ENCODE data around the gene KAT2A.

DNA sequence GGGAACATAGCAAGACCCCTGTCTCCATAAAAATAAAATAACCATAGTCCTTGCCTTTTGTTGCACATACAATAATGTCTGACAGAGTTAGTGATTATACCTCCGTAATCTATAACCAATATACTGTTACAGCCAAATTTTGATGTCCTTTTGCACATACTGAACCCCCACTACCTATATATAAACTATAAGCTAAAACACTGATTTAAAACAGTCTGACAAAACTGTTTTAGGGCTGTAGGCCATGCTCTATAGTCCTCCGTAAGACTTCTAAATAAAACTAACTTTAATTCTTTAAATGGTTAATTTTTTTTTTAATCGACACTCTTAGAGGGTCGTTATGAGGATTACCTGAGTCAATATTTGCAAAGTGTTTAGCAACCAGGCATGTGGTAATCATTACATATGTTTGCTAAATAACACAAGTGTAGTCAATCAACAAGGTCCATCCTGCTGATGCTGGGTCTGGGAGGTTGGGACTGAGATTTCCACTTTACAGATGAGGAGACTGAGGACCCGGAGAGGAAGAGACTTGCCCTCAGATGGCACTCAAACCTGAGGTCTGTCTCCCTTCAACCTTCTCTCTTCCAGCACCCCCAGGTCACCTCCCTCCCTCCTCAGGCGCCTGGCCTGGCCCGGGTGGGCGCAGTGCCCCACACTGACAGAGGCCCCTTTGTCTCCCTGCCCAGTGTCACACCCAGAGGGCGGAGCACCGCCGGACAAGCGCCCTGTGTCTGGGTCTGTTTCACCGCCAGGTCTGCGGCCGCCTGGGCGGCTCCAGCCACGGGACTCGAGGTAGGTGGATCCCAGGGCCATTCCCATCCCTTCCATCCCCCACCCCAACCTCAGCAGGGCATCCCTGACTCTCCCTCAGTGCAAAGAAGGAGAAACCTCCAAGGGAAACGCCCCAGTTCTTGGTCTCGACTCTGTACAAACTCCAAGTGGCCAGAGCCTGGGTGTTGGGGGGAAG is 33.1 kb downstream of the KAT2A start:
- TF ChIP-seq, protein P1, sequence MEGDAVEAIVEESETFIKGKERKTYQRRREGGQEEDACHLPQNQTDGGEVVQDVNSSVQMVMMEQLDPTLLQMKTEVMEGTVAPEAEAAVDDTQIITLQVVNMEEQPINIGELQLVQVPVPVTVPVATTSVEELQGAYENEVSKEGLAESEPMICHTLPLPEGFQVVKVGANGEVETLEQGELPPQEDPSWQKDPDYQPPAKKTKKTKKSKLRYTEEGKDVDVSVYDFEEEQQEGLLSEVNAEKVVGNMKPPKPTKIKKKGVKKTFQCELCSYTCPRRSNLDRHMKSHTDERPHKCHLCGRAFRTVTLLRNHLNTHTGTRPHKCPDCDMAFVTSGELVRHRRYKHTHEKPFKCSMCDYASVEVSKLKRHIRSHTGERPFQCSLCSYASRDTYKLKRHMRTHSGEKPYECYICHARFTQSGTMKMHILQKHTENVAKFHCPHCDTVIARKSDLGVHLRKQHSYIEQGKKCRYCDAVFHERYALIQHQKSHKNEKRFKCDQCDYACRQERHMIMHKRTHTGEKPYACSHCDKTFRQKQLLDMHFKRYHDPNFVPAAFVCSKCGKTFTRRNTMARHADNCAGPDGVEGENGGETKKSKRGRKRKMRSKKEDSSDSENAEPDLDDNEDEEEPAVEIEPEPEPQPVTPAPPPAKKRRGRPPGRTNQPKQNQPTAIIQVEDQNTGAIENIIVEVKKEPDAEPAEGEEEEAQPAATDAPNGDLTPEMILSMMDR (IDR thresholded peaks at IDR 0.05), result no peak
- no peak for TF ChIP-seq POLR2AphosphoS5 (IDR thresholded peaks at IDR 0.05; ENCODE audit: insufficient read depth in 1 of 2, low read depth in 1 of 2)
